ENCODE measurements around the gene CHPF.
A peak's percentile ranks its signal among the peaks of the same experiment; 100 is the strongest.

CHPF gene

GRCh38 chr2:219531639-219532377 is 11.8 kb downstream of the CHPF start:
- DNase-seq (ENCODE audit: low spot score) = no peak

GRCh38 chr2:219530048-219530963 is 13.3 kb downstream of the CHPF start:
- peak; percentile 79 for DNase-seq (ENCODE audit: low spot score)

- no peak for DNase-seq (ENCODE audit: low spot score)
These were observed 16.1 kb downstream of the CHPF start for GRCh38 chr2:219527472-219527871.

GRCh38 chr2:219527076-219527394 is 16.6 kb downstream of the CHPF start:
- no peak for DNase-seq (ENCODE audit: low spot score)

GRCh38 chr2:219526320-219527075 is 17.1 kb downstream of the CHPF start:
- DNase-seq (ENCODE audit: low spot score) = no peak

- no peak for DNase-seq (ENCODE audit: low spot score)
These were observed 17.9 kb downstream of the CHPF start for GRCh38 chr2:219525533-219526232.

GRCh38 chr2:219524817-219525216 is 18.8 kb downstream of the CHPF start:
- DNase-seq (ENCODE audit: low spot score) = no peak

- DNase-seq (ENCODE audit: low spot score) = no peak
These were observed 20.5 kb downstream of the CHPF start for GRCh38 chr2:219523031-219523671.

GRCh38 chr2:219522111-219523030 is 21.2 kb downstream of the CHPF start:
- no peak for DNase-seq (ENCODE audit: low spot score)

- DNase-seq (ENCODE audit: low spot score) = no peak
These were observed 22.3 kb downstream of the CHPF start for GRCh38 chr2:219521066-219521880.

- no peak for DNase-seq (ENCODE audit: low spot score)
These were observed 23.5 kb downstream of the CHPF start for GRCh38 chr2:219520079-219520478.

GRCh38 chr2:219519526-219519916 is 24.1 kb downstream of the CHPF start:
- no peak for DNase-seq (ENCODE audit: low spot score)

GRCh38 chr2:219517954-219518778 is 25.4 kb downstream of the CHPF start:
- no peak for DNase-seq (ENCODE audit: low spot score)

GRCh38 chr2:219516888-219517287 is 26.7 kb downstream of the CHPF start:
- no peak for DNase-seq (ENCODE audit: low spot score)

- no peak for DNase-seq (ENCODE audit: low spot score)
These were observed 27.6 kb downstream of the CHPF start for GRCh38 chr2:219515874-219516629.

- no peak for DNase-seq (ENCODE audit: low spot score)
These were observed 28.8 kb downstream of the CHPF start for GRCh38 chr2:219514836-219515235.

GRCh38 chr2:219514196-219514761 is 29.3 kb downstream of the CHPF start, which contains the start of gene ASIC4:
Gene ASIC4, plus strand, starts transcription at chr2:219514482. Its CDS starts 243 bp downstream, at chr2:219514725.
- no peak for DNase-seq (ENCODE audit: low spot score)
